Measurements from ENCODE around the gene MYBBP1A.

MYBBP1A gene

GRCh38 chr17:4559966-4560365 is 4.8 kb upstream of the MYBBP1A start:
- TF ChIP-seq CSDC2 (CRISPR knock-in tag; IDR thresholded peaks at IDR 0.05) (no peak), OSR1 (CRISPR knock-in tag; IDR thresholded peaks at IDR 0.05) (no peak), ARNTL (CRISPR knock-in tag; IDR thresholded peaks at IDR 0.05; ENCODE audit: borderline replicate concordance, low read depth) (no peak), RARB (CRISPR knock-in tag; IDR thresholded peaks at IDR 0.05) (no peak), ZFP30 (CRISPR knock-in tag; IDR thresholded peaks at IDR 0.05) (no peak), ZNF8 (CRISPR knock-in tag; IDR thresholded peaks at IDR 0.05) (no peak)
- TF ChIP-seq, protein P1, sequence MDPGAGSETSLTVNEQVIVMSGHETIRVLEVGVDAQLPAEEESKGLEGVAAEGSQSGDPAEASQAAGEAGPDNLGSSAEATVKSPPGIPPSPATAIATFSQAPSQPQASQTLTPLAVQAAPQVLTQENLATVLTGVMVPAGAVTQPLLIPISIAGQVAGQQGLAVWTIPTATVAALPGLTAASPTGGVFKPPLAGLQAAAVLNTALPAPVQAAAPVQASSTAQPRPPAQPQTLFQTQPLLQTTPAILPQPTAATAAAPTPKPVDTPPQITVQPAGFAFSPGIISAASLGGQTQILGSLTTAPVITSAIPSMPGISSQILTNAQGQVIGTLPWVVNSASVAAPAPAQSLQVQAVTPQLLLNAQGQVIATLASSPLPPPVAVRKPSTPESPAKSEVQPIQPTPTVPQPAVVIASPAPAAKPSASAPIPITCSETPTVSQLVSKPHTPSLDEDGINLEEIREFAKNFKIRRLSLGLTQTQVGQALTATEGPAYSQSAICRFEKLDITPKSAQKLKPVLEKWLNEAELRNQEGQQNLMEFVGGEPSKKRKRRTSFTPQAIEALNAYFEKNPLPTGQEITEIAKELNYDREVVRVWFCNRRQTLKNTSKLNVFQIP (CRISPR knock-in tag; IDR thresholded peaks at IDR 0.05; ENCODE audit: borderline replicate concordance, low read depth): no peak
- TF ChIP-seq, protein P2, sequence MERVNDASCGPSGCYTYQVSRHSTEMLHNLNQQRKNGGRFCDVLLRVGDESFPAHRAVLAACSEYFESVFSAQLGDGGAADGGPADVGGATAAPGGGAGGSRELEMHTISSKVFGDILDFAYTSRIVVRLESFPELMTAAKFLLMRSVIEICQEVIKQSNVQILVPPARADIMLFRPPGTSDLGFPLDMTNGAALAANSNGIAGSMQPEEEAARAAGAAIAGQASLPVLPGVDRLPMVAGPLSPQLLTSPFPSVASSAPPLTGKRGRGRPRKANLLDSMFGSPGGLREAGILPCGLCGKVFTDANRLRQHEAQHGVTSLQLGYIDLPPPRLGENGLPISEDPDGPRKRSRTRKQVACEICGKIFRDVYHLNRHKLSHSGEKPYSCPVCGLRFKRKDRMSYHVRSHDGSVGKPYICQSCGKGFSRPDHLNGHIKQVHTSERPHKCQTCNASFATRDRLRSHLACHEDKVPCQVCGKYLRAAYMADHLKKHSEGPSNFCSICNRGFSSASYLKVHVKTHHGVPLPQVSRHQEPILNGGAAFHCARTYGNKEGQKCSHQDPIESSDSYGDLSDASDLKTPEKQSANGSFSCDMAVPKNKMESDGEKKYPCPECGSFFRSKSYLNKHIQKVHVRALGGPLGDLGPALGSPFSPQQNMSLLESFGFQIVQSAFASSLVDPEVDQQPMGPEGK (CRISPR knock-in tag; IDR thresholded peaks at IDR 0.05; ENCODE audit: borderline replicate concordance): no peak
- ATAC-seq: no peak

GRCh38 chr17:4559139-4559791 is 4.1 kb upstream of the MYBBP1A start:
- TF ChIP-seq TSHZ2 (CRISPR knock-in tag; IDR thresholded peaks at IDR 0.05): no peak
- no peak for TF ChIP-seq ESRRG (CRISPR knock-in tag; IDR thresholded peaks at IDR 0.05)
- TF ChIP-seq ZFP3 (CRISPR knock-in tag; IDR thresholded peaks at IDR 0.05): no peak
- TF ChIP-seq RARB (CRISPR knock-in tag; IDR thresholded peaks at IDR 0.05): no peak
- no peak for ATAC-seq

GRCh38 chr17:4558347-4558971 is 3.3 kb upstream of the MYBBP1A start:
- ATAC-seq: no peak
- TF ChIP-seq RARB (CRISPR knock-in tag; IDR thresholded peaks at IDR 0.05) (no peak), ZFP30 (CRISPR knock-in tag; IDR thresholded peaks at IDR 0.05) (no peak), ZC3H10 (CRISPR knock-in tag; IDR thresholded peaks at IDR 0.05) (no peak), ZNF8 (CRISPR knock-in tag; IDR thresholded peaks at IDR 0.05) (no peak), TOX (CRISPR knock-in tag; IDR thresholded peaks at IDR 0.05; ENCODE audit: borderline replicate concordance) (no peak), SNAI2 (CRISPR knock-in tag; IDR thresholded peaks at IDR 0.05) (no peak), OSR1 (CRISPR knock-in tag; IDR thresholded peaks at IDR 0.05) (no peak), CSDC2 (CRISPR knock-in tag; IDR thresholded peaks at IDR 0.05) (no peak), ESRRG (CRISPR knock-in tag; IDR thresholded peaks at IDR 0.05) (no peak), TCF4 (CRISPR knock-in tag; IDR thresholded peaks at IDR 0.05; ENCODE audit: borderline replicate concordance) (no peak), ZNF70 (CRISPR knock-in tag; IDR thresholded peaks at IDR 0.05) (no peak), ZNF565 (CRISPR knock-in tag; conservative IDR thresholded peaks at IDR 0.05; ENCODE audit: low read depth) (no peak), ISL1 (CRISPR knock-in tag; IDR thresholded peaks at IDR 0.05) (no peak)
- TF ChIP-seq, protein P3, sequence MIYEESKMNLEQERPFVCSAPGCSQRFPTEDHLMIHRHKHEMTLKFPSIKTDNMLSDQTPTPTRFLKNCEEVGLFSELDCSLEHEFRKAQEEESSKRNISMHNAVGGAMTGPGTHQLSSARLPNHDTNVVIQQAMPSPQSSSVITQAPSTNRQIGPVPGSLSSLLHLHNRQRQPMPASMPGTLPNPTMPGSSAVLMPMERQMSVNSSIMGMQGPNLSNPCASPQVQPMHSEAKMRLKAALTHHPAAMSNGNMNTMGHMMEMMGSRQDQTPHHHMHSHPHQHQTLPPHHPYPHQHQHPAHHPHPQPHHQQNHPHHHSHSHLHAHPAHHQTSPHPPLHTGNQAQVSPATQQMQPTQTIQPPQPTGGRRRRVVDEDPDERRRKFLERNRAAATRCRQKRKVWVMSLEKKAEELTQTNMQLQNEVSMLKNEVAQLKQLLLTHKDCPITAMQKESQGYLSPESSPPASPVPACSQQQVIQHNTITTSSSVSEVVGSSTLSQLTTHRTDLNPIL (CRISPR knock-in tag; IDR thresholded peaks at IDR 0.05; ENCODE audit: low read depth): no peak
- TF ChIP-seq, protein P1 (CRISPR knock-in tag; IDR thresholded peaks at IDR 0.05; ENCODE audit: borderline replicate concordance, low read depth): no peak
